ENCODE data around the gene FGD5.
A peak's percentile ranks its signal among the peaks of the same experiment; 100 is the strongest.

Gene FGD5

GRCh38 chr3:14935592-14936345 is 117.0 kb downstream of the FGD5 start:
- DNase-seq = no peak

GRCh38 chr3:14938954-14939353 is 120.2 kb downstream of the FGD5 start:
- DNase-seq = no peak

GRCh38 chr3:14941871-14942270 is 123.1 kb downstream of the FGD5 start:
- no peak for DNase-seq

- no peak for DNase-seq
Observed at GRCh38 chr3:14943042-14943441, 124.3 kb downstream of the FGD5 start.

- no peak for DNase-seq
Observed at GRCh38 chr3:14946236-14946635, 127.5 kb downstream of the FGD5 start.

GRCh38 chr3:14946739-14947099 is 128.0 kb downstream of the FGD5 start:
- DNase-seq = no peak

GRCh38 chr3:14947100-14947885 is 128.5 kb downstream of the FGD5 start, which contains the start of gene NR2C2:
NR2C2 (plus strand) TSS chr3:14947583; CDS start chr3:15003915, 56,332 bp downstream.
- DNase-seq = peak; percentile 89

- DNase-seq = peak; percentile 96
Observed at GRCh38 chr3:14947886-14948608, 129.3 kb downstream of the FGD5 start.

- no peak for DNase-seq
Observed at GRCh38 chr3:14948609-14949038, 129.9 kb downstream of the FGD5 start.

- no peak for DNase-seq
Observed at GRCh38 chr3:14949126-14949525, 130.4 kb downstream of the FGD5 start.

- DNase-seq = no peak
Observed at GRCh38 chr3:14950274-14950673, 131.5 kb downstream of the FGD5 start.

- no peak for DNase-seq
Observed at GRCh38 chr3:14957153-14957552, 138.4 kb downstream of the FGD5 start.

GRCh38 chr3:14957925-14958324 is 139.2 kb downstream of the FGD5 start:
- DNase-seq = no peak

- DNase-seq = no peak
Observed at GRCh38 chr3:14959359-14959943, 140.7 kb downstream of the FGD5 start.

- no peak for DNase-seq
Observed at GRCh38 chr3:14962762-14963161, 144.0 kb downstream of the FGD5 start.

GRCh38 chr3:14967285-14967684 is 148.5 kb downstream of the FGD5 start:
- DNase-seq = no peak

GRCh38 chr3:14969671-14970070 is 150.9 kb downstream of the FGD5 start:
- DNase-seq = no peak

GRCh38 chr3:14976317-14976716 is 157.6 kb downstream of the FGD5 start:
- DNase-seq = no peak

- DNase-seq = no peak
Observed at GRCh38 chr3:14980689-14981088, 161.9 kb downstream of the FGD5 start.
